Measurements from ENCODE around the gene PDE3B. TPM values are rescaled to one million over a fixed set of nuclear protein-coding genes. Genes with fewer than 3 reads are reported as not detected.
A peak's percentile ranks its signal among the peaks of the same experiment; 100 is the strongest.

Gene PDE3B
- total and polyA plus RNA-seq, 3 donors from 2014 or later, result 22.3 to 39.5 (median 25.8) TPM

GRCh38 chr11:14904745-14905103, 261.1 kb downstream of the PDE3B start:
- Histone ChIP-seq H3K36me3 (ENCODE audit: low read depth, missing control alignments) (no peaks in the 10 kb centered on the region), H3K4me3 (peak overlapping the region; percentile 55 to 78), H3K27ac (peak overlapping the region; percentile 53 to 86), H3K27me3 (no peaks in the 10 kb centered on the region), H3K4me1 (peaks cover 8% of the 10 kb centered on the region), H3K9me3 (no peaks in the 10 kb centered on the region)
- intact Hi-C loops (cut with DNase I; ENCODE audit: low total_unique reads), result loop anchor here (10.0 kb wide), 1 partner anchor 360 kb away; no protein-coding TSS in a partner anchor
- TF ChIP-seq POLR2A (IDR thresholded peaks at IDR 0.05), result no peak
- TF ChIP-seq, protein P1, sequence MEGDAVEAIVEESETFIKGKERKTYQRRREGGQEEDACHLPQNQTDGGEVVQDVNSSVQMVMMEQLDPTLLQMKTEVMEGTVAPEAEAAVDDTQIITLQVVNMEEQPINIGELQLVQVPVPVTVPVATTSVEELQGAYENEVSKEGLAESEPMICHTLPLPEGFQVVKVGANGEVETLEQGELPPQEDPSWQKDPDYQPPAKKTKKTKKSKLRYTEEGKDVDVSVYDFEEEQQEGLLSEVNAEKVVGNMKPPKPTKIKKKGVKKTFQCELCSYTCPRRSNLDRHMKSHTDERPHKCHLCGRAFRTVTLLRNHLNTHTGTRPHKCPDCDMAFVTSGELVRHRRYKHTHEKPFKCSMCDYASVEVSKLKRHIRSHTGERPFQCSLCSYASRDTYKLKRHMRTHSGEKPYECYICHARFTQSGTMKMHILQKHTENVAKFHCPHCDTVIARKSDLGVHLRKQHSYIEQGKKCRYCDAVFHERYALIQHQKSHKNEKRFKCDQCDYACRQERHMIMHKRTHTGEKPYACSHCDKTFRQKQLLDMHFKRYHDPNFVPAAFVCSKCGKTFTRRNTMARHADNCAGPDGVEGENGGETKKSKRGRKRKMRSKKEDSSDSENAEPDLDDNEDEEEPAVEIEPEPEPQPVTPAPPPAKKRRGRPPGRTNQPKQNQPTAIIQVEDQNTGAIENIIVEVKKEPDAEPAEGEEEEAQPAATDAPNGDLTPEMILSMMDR (IDR thresholded peaks at IDR 0.05), result peak; percentile 88 to 97 (median 94)
- WGBS, 2 donors, result 5 to 24% methylated on average over 5 to 26 of the region's 26 CpGs
- DNase-seq, result peak; percentile 90

DNA sequence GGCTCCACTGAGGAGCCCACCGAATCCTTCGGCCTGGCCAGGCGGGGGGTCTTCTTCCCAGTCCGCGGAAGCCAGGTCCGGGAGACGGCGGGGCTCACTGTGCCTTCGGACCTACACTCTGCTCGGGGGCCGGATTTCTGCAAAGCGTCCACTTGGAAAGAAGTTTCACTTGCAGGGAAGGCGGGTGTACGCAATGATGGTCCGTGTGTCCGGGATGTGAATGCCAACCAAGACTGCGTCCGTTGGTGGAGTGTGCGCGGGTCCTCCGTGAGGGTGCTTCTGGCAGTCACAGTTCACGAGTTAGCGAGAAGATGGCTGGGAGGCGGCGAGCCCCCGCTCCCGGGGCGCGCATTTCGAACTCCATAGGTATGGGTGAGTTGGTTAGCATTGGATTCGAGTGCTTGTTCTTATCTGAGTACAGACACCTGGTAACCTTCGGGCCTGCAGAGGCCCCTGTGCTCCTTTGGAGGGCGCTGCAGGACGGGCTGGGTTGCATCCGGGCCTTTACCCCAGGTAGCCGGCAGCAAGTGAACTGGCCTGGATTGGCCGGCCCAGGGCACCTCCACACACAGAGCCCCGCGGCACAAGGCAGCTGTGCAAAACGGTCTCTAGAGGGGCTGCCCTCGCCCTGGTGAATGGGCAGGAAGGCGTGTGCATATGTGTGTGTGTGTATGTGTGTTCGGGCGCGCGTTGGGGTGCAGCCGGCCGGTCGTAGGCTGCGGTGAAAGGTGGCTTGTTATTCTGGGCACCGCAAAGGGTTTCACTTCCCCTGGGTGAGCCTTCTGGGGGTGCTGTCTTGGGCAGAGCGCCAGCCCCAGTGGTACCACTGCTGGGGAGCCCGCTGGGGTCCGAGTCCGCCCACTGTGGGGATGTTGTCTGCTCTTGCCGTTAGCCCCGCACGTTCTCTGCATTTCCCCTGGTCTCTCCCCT, 261.8 kb downstream of the PDE3B start:
- TF ChIP-seq, protein P1 (IDR thresholded peaks at IDR 0.05), result peak; percentile 31 to 70 (median 43)
- TF ChIP-seq POLR2A (IDR thresholded peaks at IDR 0.05), result no peak
- H3K36me3 ChIP-seq (ENCODE audit: low read depth, missing control alignments), result no peaks in the 10 kb centered on the region
- intact Hi-C loops (cut with DNase I; ENCODE audit: low total_unique reads), result loop anchor here (10.0 kb wide), 1 partner anchor 361 kb away; no protein-coding TSS in a partner anchor
- DNase-seq, result peak; percentile 88
- H3K4me3 ChIP-seq, result peak overlapping the region; percentile 55 to 78
- H3K27ac ChIP-seq, result peak overlapping the region; percentile 53 to 86
- H3K9me3 ChIP-seq, result no peaks in the 10 kb centered on the region
- 6 to 7% methylated on average over 32 to 51 of the region's 58 CpGs for WGBS, 2 donors
- H3K27me3 ChIP-seq, result no peaks in the 10 kb centered on the region
- peaks cover 8% of the 10 kb centered on the region for H3K4me1 ChIP-seq

DNA sequence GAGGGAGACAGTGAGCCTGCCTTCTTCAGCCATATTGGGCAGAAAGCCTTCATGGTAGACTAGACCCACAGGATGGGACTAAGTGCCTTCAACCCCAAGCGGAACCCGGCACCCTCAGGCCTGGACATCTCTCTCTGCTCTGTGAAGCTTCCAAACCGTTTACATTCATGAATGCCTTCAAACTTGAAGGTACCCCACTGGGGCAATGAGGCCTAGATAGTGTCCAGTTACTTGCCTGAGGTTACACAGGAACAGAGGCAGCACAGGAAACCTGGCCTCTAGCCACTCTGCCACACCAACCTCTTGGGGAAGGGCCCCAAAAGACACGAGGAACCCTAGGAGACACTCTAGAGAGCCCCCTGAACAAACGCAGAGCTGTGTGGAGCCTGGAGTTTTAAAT, 263.0 kb downstream of the PDE3B start:
- Histone ChIP-seq H3K27me3 (no peaks in the 10 kb centered on the region), H3K4me1 (peaks cover 8% of the 10 kb centered on the region), H3K4me3 (no peak overlapping the region), H3K36me3 (ENCODE audit: low read depth, missing control alignments) (no peaks in the 10 kb centered on the region), H3K9me3 (no peaks in the 10 kb centered on the region), H3K27ac (no peak overlapping the region)
- TF ChIP-seq, protein P1 (IDR thresholded peaks at IDR 0.05), result no peak
- no peak for TF ChIP-seq POLR2A (IDR thresholded peaks at IDR 0.05)
- WGBS, 2 donors, result 45 to 82% methylated on average over 5 of the region's 5 CpGs
- DNase-seq, result no peak
- intact Hi-C loops (cut with DNase I; ENCODE audit: low total_unique reads), result loop anchor here (10.0 kb wide), 1 partner anchor 362 kb away; no protein-coding TSS in a partner anchor

DNA sequence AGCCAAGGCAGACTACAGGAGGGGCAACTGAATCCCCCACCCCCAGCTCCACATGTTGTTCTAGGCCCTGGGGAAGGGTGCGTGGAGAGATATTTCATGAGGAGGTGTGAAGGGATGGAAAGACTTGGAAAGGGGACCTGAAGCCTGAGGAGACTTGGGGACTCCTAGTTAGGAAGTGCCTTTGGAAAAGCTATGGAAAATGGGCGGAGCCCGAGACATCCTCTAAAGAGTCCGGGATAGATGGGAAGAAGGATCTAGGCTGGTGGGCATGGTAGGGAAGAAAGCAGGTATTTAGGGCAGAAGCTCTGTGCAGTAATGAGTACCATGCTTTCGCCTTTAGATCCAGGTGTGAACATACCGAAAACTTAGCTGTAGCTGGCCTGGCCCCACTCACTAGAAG, 263.4 kb downstream of the PDE3B start:
- H3K4me3 ChIP-seq, result no peak overlapping the region
- H3K4me1 ChIP-seq, result peaks cover 8% of the 10 kb centered on the region
- DNase-seq, result no peak
- TF ChIP-seq, protein P1 (IDR thresholded peaks at IDR 0.05), result no peak
- no peak for TF ChIP-seq POLR2A (IDR thresholded peaks at IDR 0.05)
- intact Hi-C loops (cut with DNase I; ENCODE audit: low total_unique reads), result loop anchor here (10.0 kb wide), 1 partner anchor 362 kb away; no protein-coding TSS in a partner anchor
- no peaks in the 10 kb centered on the region for H3K27me3 ChIP-seq
- H3K36me3 ChIP-seq (ENCODE audit: low read depth, missing control alignments), result no peaks in the 10 kb centered on the region
- no peaks in the 10 kb centered on the region for H3K9me3 ChIP-seq
- 52 to 85% methylated on average over 6 of the region's 6 CpGs for WGBS, 2 donors
- no peak overlapping the region for H3K27ac ChIP-seq

Measured in testis (tissue), 3 donors.